Astrocyte of the spinal cord (primary cell): Measurements from ENCODE around the gene RANBP1.

Experiments
- DNase-seq: peaks from one replicate; pipeline ENCODE4 v3.0.0; 2011; ENCODE audit warnings: low read depth, low spot score
- H3K4me3 ChIP-seq: 2 replicates; pipeline ENCODE4 v1.5.1; 2011; ENCODE audit warnings: low read depth, mild to moderate bottlenecking, low read length, moderate library complexity
- CTCF ChIP-seq: IDR thresholded peaks from 2 replicates; pipeline ENCODE4 v1.5.1; 2012; ENCODE audit warnings: low read depth, mild to moderate bottlenecking, low read length, inconsistent platforms
- in situ Hi-C: cut with HindIII; loops from 2 replicates; pipeline ENCODE4 v1.10.0; 2017; ENCODE audit warnings: low sequenced_read_pairs

Gene RANBP1

GRCh38 chr22:20094197-20094807 is 21.6 kb upstream of the RANBP1 start:
- in situ Hi-C loops, result no loop called here
- no peak overlapping the region for H3K4me3 ChIP-seq
- TF ChIP-seq CTCF, result no peak
- DNase-seq, result no peak

GRCh38 chr22:20095521-20095920 is 20.4 kb upstream of the RANBP1 start:
- in situ Hi-C loops, result no loop called here
- TF ChIP-seq CTCF, result no peak
- H3K4me3 ChIP-seq, result no peak overlapping the region
- no peak for DNase-seq

- in situ Hi-C loops, result no loop called here
Measured at GRCh38 chr22:20096574-20097420, 19.1 kb upstream of the RANBP1 start.

GRCh38 chr22:20099099-20099711 is 16.7 kb upstream of the RANBP1 start:
- no peak overlapping the region for H3K4me3 ChIP-seq
- no peak for DNase-seq
- in situ Hi-C loops, result no loop called here
- no peak for TF ChIP-seq CTCF

More at GRCh38 chr22:20096574-20097420, 19.1 kb upstream of the RANBP1 start:
- H3K4me3 ChIP-seq, result no peak overlapping the region
- TF ChIP-seq CTCF, result no peak
- no peak for DNase-seq

- in situ Hi-C loops, result no loop called here
Measured at GRCh38 chr22:20101638-20102037, 14.3 kb upstream of the RANBP1 start.

More at GRCh38 chr22:20101638-20102037, 14.3 kb upstream of the RANBP1 start:
- H3K4me3 ChIP-seq, result no peak overlapping the region
- DNase-seq, result no peak
- TF ChIP-seq CTCF, result no peak
